HCT116 (cell line): ENCODE results near the gene CD99L2. TPM values are rescaled to one million over a fixed set of nuclear protein-coding genes. Genes with fewer than 3 reads are reported as not detected.

Experiments used
- ATAC-seq: fragments of 200-7000 bp; cut with Tn5 transposase; 2 replicates; pipeline ENCODE4 v1.9.1; 2020; ENCODE audit warnings: mild to moderate bottlenecking, moderate library complexity
- BruUV-seq: library from RNA; stranded (reverse); fragments of 400-500 nt; replicated peaks from 2 replicates; lab custom pipeline; 2021; lab: Mats Ljungman, UMichigan
- CTCF ChIA-PET: fragments of 300-600 bp; sonication (Branson Sonifier 250); formaldehyde crosslinking; loops from one replicate; lab custom pipeline; 2021; ENCODE audit warnings: antibody characterized with exemption; lab: Charles Lee
- POLR2A ChIA-PET: fragments of 300-600, 350-600 bp; sonication (Branson Sonifier 250); formaldehyde crosslinking; loops from one replicate; lab custom pipeline; 2021; ENCODE audit warnings: antibody characterized with exemption; lab: Charles Lee
- RAD21 ChIA-PET, 2 experiments: fragments of 300-600 bp; sonication (Branson Sonifier 250); formaldehyde crosslinking; loops; one replicate each; lab custom pipeline; 2023; ENCODE audit warnings: low total read pairs in 2 of 2; ENCODE audit not compliant: uncharacterized antibody in 2 of 2, unreplicated experiment in 2 of 2, low non-redundant PET in 1 of 2; lab: Charles Lee
- DNase-seq: peaks from one replicate; pipeline ENCODE4 v3.0.0-alpha.2; 2010; ENCODE audit warnings: low read depth, low spot score
- H2AFZ ChIP-seq: fragments of 200-600 bp; shearing (Covaris generic), sonication (generic); 2 replicates; pipeline ENCODE4 v1.6.1; 2017; ENCODE audit warnings: low read depth, mixed run types, mixed read lengths, antibody characterized with exemption, low read length; ENCODE audit not compliant: poor library complexity, severe bottlenecking
- H3K27ac ChIP-seq: 2 replicates; pipeline ENCODE4 v1.5.1; 2012; ENCODE audit warnings: low read depth, low read length
- H3K27me3 ChIP-seq: fragments of 200-600 bp; sonication (generic); 2 replicates; pipeline ENCODE4 v1.6.1; 2016; ENCODE audit warnings: mixed run types, low read length, mixed read lengths; ENCODE audit not compliant: insufficient read depth
- H3K36me3 ChIP-seq, 2 experiments: fragments of 200-500 bp in 1 of 2; fragments of 200-600 bp in 1 of 2; sonication (Bioruptor generic) in 1 of 2; sonication (generic) in 1 of 2; 2 replicates each; pipeline versions ENCODE4 v1.5.1 to v1.6.1; 2014 to 2016; ENCODE audit warnings: low read length in 2 of 2, inconsistent platforms in 1 of 2, mixed read lengths in 1 of 2, mixed run types in 1 of 2; ENCODE audit not compliant: insufficient read depth in 2 of 2, control insufficient read depth in 1 of 2
- H3K4me1 ChIP-seq, 2 experiments: fragments of 200-600 bp in 1 of 2; sonication (generic) in 1 of 2; 2 replicates each; pipeline versions ENCODE4 v1.5.1 to v1.6.1; 2012 to 2017; ENCODE audit warnings: low read length in 2 of 2, inconsistent platforms in 1 of 2, mild to moderate bottlenecking in 1 of 2, mixed read lengths in 1 of 2, mixed run types in 1 of 2, moderate library complexity in 1 of 2; ENCODE audit not compliant: insufficient read depth in 2 of 2, control insufficient read depth in 1 of 2
- H3K4me2 ChIP-seq: fragments of 200-600 bp; sonication (generic); 2 replicates; pipeline ENCODE4 v1.6.1; 2017; ENCODE audit warnings: mixed run types, low read length, mixed read lengths
- H3K4me3 ChIP-seq, 2 experiments: fragments of 200-600 bp in 1 of 2; sonication (generic) in 1 of 2; replicated peaks in 1 of 2; 2 replicates each; pipeline ENCODE4 v1.5.1; 2011 to 2016; ENCODE audit warnings: low read length in 2 of 2, control low read depth in 1 of 2, low read depth in 1 of 2, mild to moderate bottlenecking in 1 of 2, mixed read lengths in 1 of 2, mixed run types in 1 of 2
- H3K79me2 ChIP-seq: fragments of 200-600 bp; sonication (generic); 2 replicates; pipeline ENCODE4 v1.6.1; 2017; ENCODE audit warnings: mild to moderate bottlenecking, mixed run types, low read length, moderate library complexity, mixed read lengths; ENCODE audit not compliant: insufficient read depth
- H3K9ac ChIP-seq: fragments of 200-600 bp; sonication (generic); 2 replicates; pipeline ENCODE4 v1.6.1; 2016; ENCODE audit warnings: low read length, mixed read lengths
- H3K9me2 ChIP-seq: fragments of 200-600 bp; sonication (generic), shearing (Covaris generic); 2 replicates; pipeline ENCODE4 v1.6.1; 2017; ENCODE audit warnings: mixed run types, mild to moderate bottlenecking, moderate library complexity; ENCODE audit not compliant: insufficient read depth
- H3K9me3 ChIP-seq, 2 experiments: fragments of 200-500 bp in 1 of 2; fragments of 200-600 bp in 1 of 2; sonication (Bioruptor generic) in 1 of 2; sonication (generic) in 1 of 2; 2 replicates each; pipeline ENCODE4 v1.6.1; 2014 to 2017; ENCODE audit warnings: low read length in 2 of 2, mixed read lengths in 2 of 2, inconsistent platforms in 1 of 2, low read depth in 1 of 2, mild to moderate bottlenecking in 1 of 2, mixed run types in 1 of 2, moderate library complexity in 1 of 2; ENCODE audit not compliant: control insufficient read depth in 1 of 2, insufficient read depth in 1 of 2
- H4K20me1 ChIP-seq: fragments of 200-600 bp; sonication (generic), shearing (Covaris generic); 2 replicates; pipeline ENCODE4 v1.6.1; 2017; ENCODE audit warnings: mixed run types, mild to moderate bottlenecking, moderate library complexity; ENCODE audit not compliant: insufficient read depth
- CBX3 ChIP-seq: IDR thresholded peaks from 2 replicates; pipeline ENCODE4 v1.6.1; 2012; ENCODE audit warnings: low read depth
- CEBPB ChIP-seq: IDR thresholded peaks from 2 replicates; pipeline ENCODE4 v1.6.1; 2012; ENCODE audit warnings: low read depth
- EGR1 ChIP-seq: IDR thresholded peaks from 2 replicates; pipeline ENCODE4 v1.6.1; 2012; ENCODE audit warnings: low read depth
- ELF1 ChIP-seq: IDR thresholded peaks from 2 replicates; pipeline ENCODE4 v1.6.1; 2012; ENCODE audit warnings: low read depth, borderline replicate concordance
- EZH2 ChIP-seq: fragments of 200-600 bp; sonication (generic); IDR thresholded peaks from 2 replicates; pipeline ENCODE4 v1.6.1; 2017; ENCODE audit warnings: antibody characterized with exemption, mixed run types
- EZH2phosphoT487 ChIP-seq: fragments of 200-600 bp; IDR thresholded peaks from 2 replicates; pipeline ENCODE4 v1.6.1; 2018; ENCODE audit warnings: antibody characterized with exemption, borderline replicate concordance
- FOSL1 ChIP-seq: IDR thresholded peaks from 2 replicates; pipeline ENCODE4 v1.6.1; 2012; ENCODE audit warnings: low read depth
- JUND ChIP-seq: IDR thresholded peaks from 2 replicates; pipeline ENCODE4 v1.6.1; 2012
- POLR2A ChIP-seq: IDR thresholded peaks from 2 replicates; pipeline ENCODE4 v1.7.0; 2011; ENCODE audit warnings: borderline replicate concordance; ENCODE audit not compliant: insufficient read depth, insufficient read length; ENCODE audit errors: extremely low read depth
- SIN3A ChIP-seq: IDR thresholded peaks from 2 replicates; pipeline ENCODE4 v1.6.1; 2012; ENCODE audit warnings: low read depth
- SP1 ChIP-seq: IDR thresholded peaks from 2 replicates; pipeline ENCODE4 v1.6.1; 2012; ENCODE audit warnings: low read depth
- TCF7L2 ChIP-seq: IDR thresholded peaks from 2 replicates; pipeline ENCODE4 v1.7.0; 2011; ENCODE audit warnings: borderline replicate concordance, inconsistent platforms; ENCODE audit not compliant: insufficient read depth, insufficient read length; ENCODE audit errors: extremely low read depth
- YY1 ChIP-seq: IDR thresholded peaks from 2 replicates; pipeline ENCODE4 v1.6.1; 2011; ENCODE audit warnings: low read length, low read depth, moderate library complexity, mild to moderate bottlenecking; ENCODE audit not compliant: insufficient replicate concordance; ENCODE audit errors: extremely low read depth
- ZFX ChIP-seq: fragments of 450-650 bp; IDR thresholded peaks from 2 replicates; pipeline ENCODE4 v1.6.1; 2017
- ZNF274 ChIP-seq: fragments of 200-500 bp; sonication (Bioruptor generic); IDR thresholded peaks from 2 replicates; pipeline ENCODE4 v1.6.1; 2014; ENCODE audit warnings: mild to moderate bottlenecking, low read depth, low read length, inconsistent platforms
- intact Hi-C: fragments of 100-400 bp; cut with micrococcal nuclease; formaldehyde crosslinking; loops from 2 replicates; pipeline ENCODE4 v1.10.0; 2022
- total RNA-seq: library from RNA; stranded (reverse); gene quantifications from one replicate; pipeline ENCODE4 v1.2.1, GENCODE V29; 2021; ENCODE audit not compliant: unreplicated experiment
- TF ChIP-seq, protein P1 (sequence below): IDR thresholded peaks from 2 replicates; pipeline ENCODE4 v1.6.1; 2012
- TF ChIP-seq, protein P2 (sequence below), 3 experiments: fragments of 200-600 bp in 1 of 3; sonication (generic) in 1 of 3; IDR thresholded peaks in 2 of 3; conservative IDR thresholded peaks in 1 of 3; 2 replicates each; pipeline ENCODE4 v1.5.1; 2012 to 2017; ENCODE audit warnings: low read depth in 2 of 3, low read length in 2 of 3, antibody characterized with exemption in 1 of 3, borderline replicate concordance in 1 of 3, control low read depth in 1 of 3, mild to moderate bottlenecking in 1 of 3, mixed read lengths in 1 of 3, mixed run types in 1 of 3, moderate library complexity in 1 of 3; ENCODE audit not compliant: insufficient read depth in 1 of 3
- TF ChIP-seq, protein P3 (sequence below): IDR thresholded peaks from 2 replicates; pipeline ENCODE4 v1.6.1; 2012
- TF ChIP-seq, protein P4 (sequence below): IDR thresholded peaks from 2 replicates; pipeline ENCODE4 v1.6.1; 2011; ENCODE audit warnings: mild to moderate bottlenecking, low read length, moderate library complexity; ENCODE audit not compliant: insufficient replicate concordance; ENCODE audit errors: extremely low read depth
- TF ChIP-seq, protein P5 (sequence below): IDR thresholded peaks from 2 replicates; pipeline ENCODE4 v1.6.1; 2012; ENCODE audit warnings: low read depth

The CD99L2 gene
- total RNA-seq, 1 experiment from 2014 or later, result 6.2 TPM

DNA sequence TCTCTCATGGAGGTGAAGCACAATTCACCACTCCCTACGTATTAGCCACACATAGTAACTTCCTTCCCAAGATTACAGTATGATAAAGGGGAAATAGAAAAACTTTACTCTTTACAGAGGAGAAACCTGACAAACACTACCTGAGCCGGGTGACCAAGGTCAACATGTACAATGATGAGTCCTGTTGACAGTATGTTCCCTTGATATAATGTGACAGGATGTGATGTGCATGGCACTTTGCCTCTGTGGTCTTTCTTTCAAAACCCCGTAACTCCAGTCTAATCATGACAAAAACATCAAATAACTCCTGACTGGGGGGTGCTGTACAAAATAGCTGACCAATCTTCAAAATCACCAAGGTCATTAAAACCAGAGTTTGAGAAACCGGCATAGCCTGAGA, 60.6 kb downstream of the CD99L2 start:
- no peak for ATAC-seq
- H2AFZ ChIP-seq, result no peak overlapping the region
- H3K9me2 ChIP-seq, result no peaks in the 10 kb centered on the region
- H3K9me3 ChIP-seq, result no peaks in the 10 kb centered on the region
- DNase-seq, result no peak
- no peaks in the 10 kb centered on the region for H4K20me1 ChIP-seq
- intact Hi-C loops, result no loop called here
- no peak overlapping the region for H3K27ac ChIP-seq
- no peak overlapping the region for H3K4me2 ChIP-seq
- H3K4me3 ChIP-seq, result no peak overlapping the region
- ChIA-PET RAD21 (interaction anchor here in 1 of 2 experiments (0.7 kb wide), 1 partner anchor 31 kb away, joined by 4 read pairs; no protein-coding TSS in a partner anchor), CTCF (no interaction called here), POLR2A (no interaction called here)
- no peaks in the 10 kb centered on the region for H3K79me2 ChIP-seq
- no peak overlapping the region for H3K9ac ChIP-seq
- no peaks in the 10 kb centered on the region for H3K27me3 ChIP-seq
- no peaks in the 10 kb centered on the region for H3K36me3 ChIP-seq
- no peaks in the 10 kb centered on the region for H3K4me1 ChIP-seq
- TF ChIP-seq ELF1 (no peak), SIN3A (no peak), EZH2 (no peak), YY1 (no peak), FOSL1 (no peak), EGR1 (no peak), JUND (no peak), CEBPB (no peak), ZFX (no peak), EZH2phosphoT487 (no peak), TCF7L2 (no peak), CBX3 (no peak), ZNF274 (no peak), SP1 (no peak), POLR2A (no peak)
- TF ChIP-seq, protein P1, sequence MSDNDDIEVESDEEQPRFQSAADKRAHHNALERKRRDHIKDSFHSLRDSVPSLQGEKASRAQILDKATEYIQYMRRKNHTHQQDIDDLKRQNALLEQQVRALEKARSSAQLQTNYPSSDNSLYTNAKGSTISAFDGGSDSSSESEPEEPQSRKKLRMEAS, result no peak
- TF ChIP-seq, protein P2, sequence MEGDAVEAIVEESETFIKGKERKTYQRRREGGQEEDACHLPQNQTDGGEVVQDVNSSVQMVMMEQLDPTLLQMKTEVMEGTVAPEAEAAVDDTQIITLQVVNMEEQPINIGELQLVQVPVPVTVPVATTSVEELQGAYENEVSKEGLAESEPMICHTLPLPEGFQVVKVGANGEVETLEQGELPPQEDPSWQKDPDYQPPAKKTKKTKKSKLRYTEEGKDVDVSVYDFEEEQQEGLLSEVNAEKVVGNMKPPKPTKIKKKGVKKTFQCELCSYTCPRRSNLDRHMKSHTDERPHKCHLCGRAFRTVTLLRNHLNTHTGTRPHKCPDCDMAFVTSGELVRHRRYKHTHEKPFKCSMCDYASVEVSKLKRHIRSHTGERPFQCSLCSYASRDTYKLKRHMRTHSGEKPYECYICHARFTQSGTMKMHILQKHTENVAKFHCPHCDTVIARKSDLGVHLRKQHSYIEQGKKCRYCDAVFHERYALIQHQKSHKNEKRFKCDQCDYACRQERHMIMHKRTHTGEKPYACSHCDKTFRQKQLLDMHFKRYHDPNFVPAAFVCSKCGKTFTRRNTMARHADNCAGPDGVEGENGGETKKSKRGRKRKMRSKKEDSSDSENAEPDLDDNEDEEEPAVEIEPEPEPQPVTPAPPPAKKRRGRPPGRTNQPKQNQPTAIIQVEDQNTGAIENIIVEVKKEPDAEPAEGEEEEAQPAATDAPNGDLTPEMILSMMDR (IDR thresholded peaks at IDR 0.05 in 2 of 3, conservative IDR thresholded peaks at IDR 0.05 in 1 of 3; ENCODE audit: borderline replicate concordance in 1 of 3, insufficient read depth in 1 of 3, low read depth in 2 of 3, low read length in 2 of 3), result no peak
- TF ChIP-seq, protein P3, sequence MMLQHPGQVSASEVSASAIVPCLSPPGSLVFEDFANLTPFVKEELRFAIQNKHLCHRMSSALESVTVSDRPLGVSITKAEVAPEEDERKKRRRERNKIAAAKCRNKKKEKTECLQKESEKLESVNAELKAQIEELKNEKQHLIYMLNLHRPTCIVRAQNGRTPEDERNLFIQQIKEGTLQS, result no peak
- TF ChIP-seq, protein P4, sequence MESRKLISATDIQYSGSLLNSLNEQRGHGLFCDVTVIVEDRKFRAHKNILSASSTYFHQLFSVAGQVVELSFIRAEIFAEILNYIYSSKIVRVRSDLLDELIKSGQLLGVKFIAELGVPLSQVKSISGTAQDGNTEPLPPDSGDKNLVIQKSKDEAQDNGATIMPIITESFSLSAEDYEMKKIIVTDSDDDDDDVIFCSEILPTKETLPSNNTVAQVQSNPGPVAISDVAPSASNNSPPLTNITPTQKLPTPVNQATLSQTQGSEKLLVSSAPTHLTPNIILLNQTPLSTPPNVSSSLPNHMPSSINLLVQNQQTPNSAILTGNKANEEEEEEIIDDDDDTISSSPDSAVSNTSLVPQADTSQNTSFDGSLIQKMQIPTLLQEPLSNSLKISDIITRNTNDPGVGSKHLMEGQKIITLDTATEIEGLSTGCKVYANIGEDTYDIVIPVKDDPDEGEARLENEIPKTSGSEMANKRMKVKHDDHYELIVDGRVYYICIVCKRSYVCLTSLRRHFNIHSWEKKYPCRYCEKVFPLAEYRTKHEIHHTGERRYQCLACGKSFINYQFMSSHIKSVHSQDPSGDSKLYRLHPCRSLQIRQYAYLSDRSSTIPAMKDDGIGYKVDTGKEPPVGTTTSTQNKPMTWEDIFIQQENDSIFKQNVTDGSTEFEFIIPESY, result no peak
- TF ChIP-seq, protein P5, sequence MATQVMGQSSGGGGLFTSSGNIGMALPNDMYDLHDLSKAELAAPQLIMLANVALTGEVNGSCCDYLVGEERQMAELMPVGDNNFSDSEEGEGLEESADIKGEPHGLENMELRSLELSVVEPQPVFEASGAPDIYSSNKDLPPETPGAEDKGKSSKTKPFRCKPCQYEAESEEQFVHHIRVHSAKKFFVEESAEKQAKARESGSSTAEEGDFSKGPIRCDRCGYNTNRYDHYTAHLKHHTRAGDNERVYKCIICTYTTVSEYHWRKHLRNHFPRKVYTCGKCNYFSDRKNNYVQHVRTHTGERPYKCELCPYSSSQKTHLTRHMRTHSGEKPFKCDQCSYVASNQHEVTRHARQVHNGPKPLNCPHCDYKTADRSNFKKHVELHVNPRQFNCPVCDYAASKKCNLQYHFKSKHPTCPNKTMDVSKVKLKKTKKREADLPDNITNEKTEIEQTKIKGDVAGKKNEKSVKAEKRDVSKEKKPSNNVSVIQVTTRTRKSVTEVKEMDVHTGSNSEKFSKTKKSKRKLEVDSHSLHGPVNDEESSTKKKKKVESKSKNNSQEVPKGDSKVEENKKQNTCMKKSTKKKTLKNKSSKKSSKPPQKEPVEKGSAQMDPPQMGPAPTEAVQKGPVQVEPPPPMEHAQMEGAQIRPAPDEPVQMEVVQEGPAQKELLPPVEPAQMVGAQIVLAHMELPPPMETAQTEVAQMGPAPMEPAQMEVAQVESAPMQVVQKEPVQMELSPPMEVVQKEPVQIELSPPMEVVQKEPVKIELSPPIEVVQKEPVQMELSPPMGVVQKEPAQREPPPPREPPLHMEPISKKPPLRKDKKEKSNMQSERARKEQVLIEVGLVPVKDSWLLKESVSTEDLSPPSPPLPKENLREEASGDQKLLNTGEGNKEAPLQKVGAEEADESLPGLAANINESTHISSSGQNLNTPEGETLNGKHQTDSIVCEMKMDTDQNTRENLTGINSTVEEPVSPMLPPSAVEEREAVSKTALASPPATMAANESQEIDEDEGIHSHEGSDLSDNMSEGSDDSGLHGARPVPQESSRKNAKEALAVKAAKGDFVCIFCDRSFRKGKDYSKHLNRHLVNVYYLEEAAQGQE, result no peak
- BruUV-seq, result no TSS peak
